GM18858 (cell line): Measurements from ENCODE around the gene ELFN1.

Experiments used
- ATAC-seq: cut with Tn5 transposase; IDR thresholded peaks from one replicate; pipeline ENCODE4 v1.9.1; 2021; ENCODE audit not compliant: unreplicated experiment

Gene ELFN1

GRCh38 chr7:1693991-1694524 lies 24.0 kb downstream of the ELFN1 start:
- no peak for ATAC-seq

GRCh38 chr7:1694611-1695511 lies 24.8 kb downstream of the ELFN1 start:
- no peak for ATAC-seq

- no peak for ATAC-seq
These were observed 25.9 kb downstream of the ELFN1 start for GRCh38 chr7:1695800-1696454.

- ATAC-seq, result no peak
These were observed 26.8 kb downstream of the ELFN1 start for GRCh38 chr7:1696671-1697498.

GRCh38 chr7:1697499-1698125 lies 27.5 kb downstream of the ELFN1 start:
- no peak for ATAC-seq

GRCh38 chr7:1698201-1698600 lies 28.1 kb downstream of the ELFN1 start:
- ATAC-seq, result no peak

GRCh38 chr7:1698951-1699350 lies 28.9 kb downstream of the ELFN1 start:
- no peak for ATAC-seq

- ATAC-seq, result no peak
These were observed 30.0 kb downstream of the ELFN1 start for GRCh38 chr7:1700086-1700485.

- ATAC-seq, result no peak
These were observed 30.7 kb downstream of the ELFN1 start for GRCh38 chr7:1700536-1701333.

GRCh38 chr7:1702652-1703051 lies 32.6 kb downstream of the ELFN1 start:
- ATAC-seq, result no peak

- no peak for ATAC-seq
These were observed 33.4 kb downstream of the ELFN1 start for GRCh38 chr7:1703441-1703840.

- no peak for ATAC-seq
These were observed 34.1 kb downstream of the ELFN1 start for GRCh38 chr7:1703871-1704810.

GRCh38 chr7:1704811-1705738 lies 35.0 kb downstream of the ELFN1 start:
- ATAC-seq, result no peak

- no peak for ATAC-seq
These were observed 35.8 kb downstream of the ELFN1 start for GRCh38 chr7:1705856-1706255.

- ATAC-seq, result no peak
These were observed 36.3 kb downstream of the ELFN1 start for GRCh38 chr7:1706381-1706720.

GRCh38 chr7:1706721-1707613 lies 36.9 kb downstream of the ELFN1 start:
- ATAC-seq, result no peak
